PC-3 (cell line): ENCODE results near the gene FOXK1. TPM values are rescaled to one million over a fixed set of nuclear protein-coding genes. Genes with fewer than 3 reads are reported as not detected.

Experiments used
- ATAC-seq: fragments of 200-7000 bp; cut with Tn5 transposase; 2 replicates; pipeline ENCODE4 v1.9.1; 2020; ENCODE audit warnings: mild to moderate bottlenecking, moderate library complexity
- BruUV-seq: library from RNA; stranded (reverse); fragments of 400-500 nt; replicated peaks from 2 replicates; lab custom pipeline; 2021; lab: Mats Ljungman, UMichigan
- CTCF ChIA-PET: fragments of 300-600 bp; sonication (Branson Sonifier 250); formaldehyde crosslinking; loops from one replicate; lab custom pipeline; 2022; ENCODE audit warnings: antibody characterized with exemption; lab: Charles Lee
- POLR2A ChIA-PET: fragments of 300-600 bp; sonication (Branson Sonifier 250); formaldehyde crosslinking; loops from one replicate; lab custom pipeline; 2022; ENCODE audit warnings: antibody characterized with exemption; ENCODE audit not compliant: unreplicated experiment; lab: Charles Lee
- DNase-seq: peaks from one replicate; pipeline ENCODE4 v3.0.0-alpha.2; 2015
- H2AFZ ChIP-seq: fragments of 300-600 bp; sonication (generic); 2 replicates; pipeline ENCODE4 v1.6.0; 2016; ENCODE audit warnings: antibody characterized with exemption, low read length
- H3F3A ChIP-seq: fragments of 300-600 bp; sonication (generic); one replicate; pipeline ENCODE4 v1.6.0; 2017; ENCODE audit warnings: antibody characterized with exemption, low read length, control low read depth, mild to moderate bottlenecking; ENCODE audit not compliant: unreplicated experiment
- H3K27ac ChIP-seq: fragments of 300-600 bp; sonication (generic); 2 replicates; pipeline ENCODE4 v1.5.1; 2016; ENCODE audit warnings: mild to moderate bottlenecking, low read length
- H3K27me3 ChIP-seq: fragments of 300-600 bp; sonication (generic); 2 replicates; pipeline ENCODE4 v1.6.1; 2016; ENCODE audit warnings: low read length, mixed read lengths
- H3K36me3 ChIP-seq: fragments of 300-600 bp; sonication (generic); 2 replicates; pipeline ENCODE4 v1.6.1; 2016; ENCODE audit warnings: low read depth, mixed run types, low read length, mixed read lengths
- H3K4me1 ChIP-seq: fragments of 300-600 bp; sonication (generic); 2 replicates; pipeline ENCODE4 v1.5.1; 2016; ENCODE audit warnings: low read length; ENCODE audit not compliant: insufficient read depth
- H3K4me2 ChIP-seq: fragments of 300-600 bp; sonication (generic); 2 replicates; pipeline ENCODE4 v1.6.0; 2016; ENCODE audit warnings: low read length
- H3K4me3 ChIP-seq: fragments of 300-600 bp; sonication (generic); 2 replicates; pipeline ENCODE4 v1.5.1; 2016; ENCODE audit warnings: mild to moderate bottlenecking, low read length, mixed read lengths
- H3K79me2 ChIP-seq: fragments of 300-600 bp; sonication (generic); 2 replicates; pipeline ENCODE4 v1.6.1; 2017; ENCODE audit warnings: low read length, mixed read lengths
- H3K9ac ChIP-seq: fragments of 300-600 bp; sonication (generic); 2 replicates; pipeline ENCODE4 v1.6.0; 2016; ENCODE audit warnings: mild to moderate bottlenecking, low read length
- H3K9me2 ChIP-seq: fragments of 300-600 bp; sonication (generic); replicated peaks from 2 replicates; pipeline ENCODE4 v1.6.1; 2016; ENCODE audit warnings: mixed run types, low read length, mixed read lengths
- H3K9me3 ChIP-seq: fragments of 300-600 bp; sonication (generic); 2 replicates; pipeline ENCODE4 v1.6.1; 2016; ENCODE audit warnings: low read length, mixed read lengths
- H4K20me1 ChIP-seq: fragments of 300-600 bp; sonication (generic); 2 replicates; pipeline ENCODE4 v1.6.1; 2016; ENCODE audit warnings: low read length, mixed read lengths
- CTCF ChIP-seq: fragments of 300-600 bp; sonication (generic); conservative IDR thresholded peaks from 2 replicates; pipeline ENCODE4 v1.5.1; 2017; ENCODE audit warnings: antibody characterized with exemption, low read depth, mild to moderate bottlenecking, low read length
- EZH2 ChIP-seq: fragments of 300-600 bp; sonication (generic); IDR thresholded peaks from one replicate; pipeline ENCODE4 v1.6.1; 2017; ENCODE audit warnings: antibody characterized with exemption, mild to moderate bottlenecking, low read length; ENCODE audit not compliant: unreplicated experiment
- EZH2phosphoT487 ChIP-seq: fragments of 300-600 bp; sonication (generic); IDR thresholded peaks from 2 replicates; pipeline ENCODE4 v1.6.1; 2018; ENCODE audit warnings: mild to moderate bottlenecking, antibody characterized with exemption, low read length, borderline replicate concordance
- intact Hi-C: fragments of 100-400 bp; cut with micrococcal nuclease; formaldehyde crosslinking; loops from 2 replicates; pipeline ENCODE4 v1.9.0; 2023
- total RNA-seq: library from RNA; depleted of rRNA; stranded (reverse); fragments of >200 nt; gene quantifications from 2 replicates; pipeline ENCODE4 v1.2.3, GENCODE V29; 2014

FOXK1 gene
- total RNA-seq, 1 experiment from 2014 or later: 13.2 TPM

GRCh38 chr7:4799508-4800268, 117.6 kb downstream of the FOXK1 start:
- H3K9ac ChIP-seq: no peak overlapping the region
- no peak for DNase-seq
- CTCF ChIA-PET: no interaction called here

GRCh38 chr7:4800487-4800886, 118.4 kb downstream of the FOXK1 start:
- Histone ChIP-seq H3K4me1 (no peaks in the 10 kb centered on the region), H2AFZ (no peak overlapping the region), H4K20me1 (no peaks in the 10 kb centered on the region), H3K27ac (no peak overlapping the region), H3K36me3 (no peaks in the 10 kb centered on the region), H3K9me3 (no peaks in the 10 kb centered on the region), H3K27me3 (no peaks in the 10 kb centered on the region), H3K9ac (no peak overlapping the region), H3K9me2 (no peaks in the 10 kb centered on the region), H3K4me3 (no peak overlapping the region), H3K79me2 (no peaks in the 10 kb centered on the region), H3F3A (no peaks in the 10 kb centered on the region), H3K4me2 (no peak overlapping the region)
- no TSS peak for BruUV-seq
- DNase-seq (no peak), ATAC-seq (no peak)
- intact Hi-C loops: no loop called here
- CTCF ChIA-PET: no interaction called here
- POLR2A ChIA-PET: no interaction called here
- TF ChIP-seq EZH2phosphoT487 (no peak), CTCF (no peak), EZH2 (no peak)

More at GRCh38 chr7:4799508-4800268, 117.6 kb downstream of the FOXK1 start:
- no TSS peak for BruUV-seq
- Histone ChIP-seq H4K20me1 (no peaks in the 10 kb centered on the region), H3K36me3 (no peaks in the 10 kb centered on the region), H3K4me1 (no peaks in the 10 kb centered on the region), H3K27me3 (no peaks in the 10 kb centered on the region), H3K9me2 (no peaks in the 10 kb centered on the region), H3K9me3 (no peaks in the 10 kb centered on the region), H3K4me2 (no peak overlapping the region), H2AFZ (no peak overlapping the region), H3K4me3 (no peak overlapping the region), H3F3A (no peaks in the 10 kb centered on the region), H3K79me2 (no peaks in the 10 kb centered on the region), H3K27ac (no peak overlapping the region)
- POLR2A ChIA-PET: no interaction called here
- intact Hi-C loops: no loop called here
- ATAC-seq: no peak
- no peak for TF ChIP-seq EZH2
- TF ChIP-seq CTCF: no peak
- no peak for TF ChIP-seq EZH2phosphoT487
